Measurements from ENCODE around the gene SLC8A3.
A peak's percentile ranks its signal among the peaks of the same experiment; 100 is the strongest.
"Not testable (repeated sequence)": the region's sequence is repeated elsewhere in the genome, so short reads cannot be mapped to it uniquely, and the experiment has no call there.

The SLC8A3 gene, protein sequence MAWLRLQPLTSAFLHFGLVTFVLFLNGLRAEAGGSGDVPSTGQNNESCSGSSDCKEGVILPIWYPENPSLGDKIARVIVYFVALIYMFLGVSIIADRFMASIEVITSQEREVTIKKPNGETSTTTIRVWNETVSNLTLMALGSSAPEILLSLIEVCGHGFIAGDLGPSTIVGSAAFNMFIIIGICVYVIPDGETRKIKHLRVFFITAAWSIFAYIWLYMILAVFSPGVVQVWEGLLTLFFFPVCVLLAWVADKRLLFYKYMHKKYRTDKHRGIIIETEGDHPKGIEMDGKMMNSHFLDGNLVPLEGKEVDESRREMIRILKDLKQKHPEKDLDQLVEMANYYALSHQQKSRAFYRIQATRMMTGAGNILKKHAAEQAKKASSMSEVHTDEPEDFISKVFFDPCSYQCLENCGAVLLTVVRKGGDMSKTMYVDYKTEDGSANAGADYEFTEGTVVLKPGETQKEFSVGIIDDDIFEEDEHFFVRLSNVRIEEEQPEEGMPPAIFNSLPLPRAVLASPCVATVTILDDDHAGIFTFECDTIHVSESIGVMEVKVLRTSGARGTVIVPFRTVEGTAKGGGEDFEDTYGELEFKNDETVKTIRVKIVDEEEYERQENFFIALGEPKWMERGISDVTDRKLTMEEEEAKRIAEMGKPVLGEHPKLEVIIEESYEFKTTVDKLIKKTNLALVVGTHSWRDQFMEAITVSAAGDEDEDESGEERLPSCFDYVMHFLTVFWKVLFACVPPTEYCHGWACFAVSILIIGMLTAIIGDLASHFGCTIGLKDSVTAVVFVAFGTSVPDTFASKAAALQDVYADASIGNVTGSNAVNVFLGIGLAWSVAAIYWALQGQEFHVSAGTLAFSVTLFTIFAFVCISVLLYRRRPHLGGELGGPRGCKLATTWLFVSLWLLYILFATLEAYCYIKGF

DNA sequence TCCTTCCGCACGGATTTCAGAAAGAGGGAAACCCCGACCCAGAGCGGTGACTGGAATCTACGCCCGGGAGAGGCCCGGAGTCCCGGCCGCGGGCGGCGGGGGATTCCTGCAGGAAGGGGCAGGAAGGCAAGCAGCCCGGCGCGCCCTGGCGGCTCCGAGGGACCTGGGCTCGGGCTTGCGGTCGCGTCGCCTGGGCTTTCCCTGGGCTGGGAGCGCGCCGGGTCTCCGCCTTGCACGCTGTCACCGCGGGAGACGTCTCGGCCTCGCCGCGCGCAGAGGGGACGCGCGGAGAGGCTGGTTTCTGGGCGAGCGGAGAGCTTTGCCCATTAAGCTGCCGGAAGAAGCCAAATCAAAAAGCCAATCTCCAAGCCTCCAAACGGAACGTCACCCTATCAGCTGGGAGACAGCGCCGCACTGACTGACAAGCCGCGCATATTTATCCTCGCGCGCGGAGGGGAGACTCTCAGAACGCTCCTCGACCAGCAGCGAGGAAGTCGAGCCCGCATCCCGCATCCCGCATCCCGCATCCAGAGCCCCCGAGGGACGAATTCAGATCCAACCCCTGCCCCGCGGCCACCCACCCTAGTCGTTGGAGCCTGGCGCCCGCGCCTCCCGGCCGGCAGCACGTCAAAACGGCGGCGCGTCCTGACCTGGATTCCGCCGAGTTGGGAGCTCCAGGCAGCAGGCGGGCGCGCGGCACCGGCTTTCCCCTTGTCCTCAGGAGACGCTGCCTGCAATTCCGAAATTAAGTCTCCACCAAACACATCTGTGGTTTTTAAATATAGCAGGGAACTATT lies at the start of gene SLC8A3:
Gene SLC8A3, minus strand, starts transcription at position 293 of the 797 bp plus-strand sequence. CDS start 20,529 bp downstream, outside the sequence.
- DNase-seq: peak; percentile 24

DNA sequence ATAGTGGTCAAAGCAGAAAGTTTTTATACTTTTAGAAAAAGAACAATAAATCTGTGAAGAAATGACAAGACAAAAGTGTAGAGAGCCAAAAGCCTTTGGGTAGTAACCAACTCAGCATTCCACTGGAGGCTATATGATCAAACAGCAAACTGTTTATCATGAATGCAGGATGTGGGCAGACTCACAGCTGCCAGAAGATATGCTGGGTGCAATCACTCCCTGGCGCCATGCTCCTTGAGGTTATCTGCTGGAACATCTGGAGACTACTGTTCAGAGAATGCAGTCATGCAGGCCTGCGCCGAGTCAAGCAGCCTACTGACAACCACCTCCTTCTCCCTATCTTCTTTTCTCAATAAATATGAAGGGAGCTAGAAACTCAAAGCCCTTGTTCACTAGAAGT lies 49.0 kb upstream of the SLC8A3 start:
- no peak for DNase-seq

DNA sequence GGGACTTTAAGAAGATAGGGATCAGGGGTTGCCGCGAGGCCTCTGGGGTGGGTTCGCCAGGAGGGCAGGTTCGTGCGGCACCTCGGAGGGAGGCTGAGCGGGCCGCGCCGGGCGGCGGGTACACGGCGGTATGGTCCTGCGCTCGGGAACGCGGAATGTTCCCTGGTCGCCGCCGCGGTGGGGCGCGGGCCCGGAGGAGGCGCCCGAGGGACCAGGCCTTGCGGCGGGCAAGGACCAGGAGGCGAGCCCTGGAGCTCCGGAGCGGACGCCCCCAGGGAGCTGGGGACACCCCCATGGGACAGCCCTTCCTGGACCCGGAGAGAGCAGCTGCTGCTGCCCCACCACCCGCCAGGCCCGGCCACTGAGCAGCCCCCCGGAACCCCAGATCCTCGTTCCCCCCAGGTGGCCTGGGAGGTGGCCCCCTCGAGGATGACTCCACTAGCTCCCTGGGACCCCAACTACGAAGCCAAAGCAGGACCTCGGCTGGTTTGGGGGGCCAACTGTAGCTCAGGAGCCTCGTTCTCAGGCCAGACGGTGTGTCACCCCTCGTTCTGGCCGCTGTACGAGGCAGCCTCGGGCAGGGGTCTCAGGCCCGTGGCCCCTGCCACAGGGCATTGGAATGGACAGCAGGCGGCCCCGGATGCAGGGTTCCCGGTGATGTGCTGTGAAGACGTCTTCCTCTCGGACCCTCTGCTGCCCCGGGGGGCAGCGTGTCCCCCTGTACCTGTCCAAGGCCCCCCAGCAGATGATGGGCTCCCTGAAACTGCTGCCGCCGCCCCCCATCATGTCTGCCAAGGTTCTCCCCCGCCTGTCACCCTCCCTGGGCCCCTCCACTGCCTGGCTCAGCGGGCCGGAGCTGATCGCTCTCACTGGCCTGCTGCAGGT lies 45.6 kb upstream of the SLC8A3 start:
- no peak for DNase-seq

DNA sequence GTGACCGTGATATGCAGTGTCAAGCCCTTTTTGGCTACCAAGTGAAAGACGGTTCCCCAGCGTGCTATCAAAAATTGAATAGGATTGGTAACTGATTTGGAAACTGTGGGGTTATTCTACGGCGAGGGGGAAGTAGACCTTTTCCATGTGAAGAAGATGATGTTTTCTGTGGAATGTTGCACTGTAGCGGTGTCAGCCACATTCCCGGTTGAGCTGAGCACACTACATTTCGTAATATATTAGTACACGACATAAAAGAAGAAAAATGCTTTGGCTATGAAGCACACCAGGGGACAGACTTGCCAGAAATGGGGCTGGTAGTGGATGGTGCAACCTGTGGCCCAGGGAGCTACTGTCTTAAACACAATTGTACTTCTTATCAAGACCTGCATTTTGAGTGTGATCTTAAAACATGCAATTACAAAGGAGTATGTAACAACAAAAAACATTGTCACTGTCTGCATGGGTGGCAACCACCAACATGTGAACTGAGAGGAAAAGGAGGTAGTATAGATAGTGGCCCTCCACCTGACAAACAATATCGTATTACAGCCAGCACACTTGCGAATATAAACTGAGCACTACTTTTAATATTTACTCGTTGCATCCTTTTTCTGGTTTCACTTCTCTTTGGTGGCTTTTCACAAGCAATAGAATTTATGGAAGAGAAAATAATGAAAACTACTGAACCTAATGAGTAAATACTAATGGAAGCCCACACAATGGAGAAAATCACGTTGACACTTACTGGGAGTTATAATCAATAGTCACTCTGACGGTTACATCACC lies 43.2 kb upstream of the SLC8A3 start:
- not testable (repeated sequence) for DNase-seq

DNA sequence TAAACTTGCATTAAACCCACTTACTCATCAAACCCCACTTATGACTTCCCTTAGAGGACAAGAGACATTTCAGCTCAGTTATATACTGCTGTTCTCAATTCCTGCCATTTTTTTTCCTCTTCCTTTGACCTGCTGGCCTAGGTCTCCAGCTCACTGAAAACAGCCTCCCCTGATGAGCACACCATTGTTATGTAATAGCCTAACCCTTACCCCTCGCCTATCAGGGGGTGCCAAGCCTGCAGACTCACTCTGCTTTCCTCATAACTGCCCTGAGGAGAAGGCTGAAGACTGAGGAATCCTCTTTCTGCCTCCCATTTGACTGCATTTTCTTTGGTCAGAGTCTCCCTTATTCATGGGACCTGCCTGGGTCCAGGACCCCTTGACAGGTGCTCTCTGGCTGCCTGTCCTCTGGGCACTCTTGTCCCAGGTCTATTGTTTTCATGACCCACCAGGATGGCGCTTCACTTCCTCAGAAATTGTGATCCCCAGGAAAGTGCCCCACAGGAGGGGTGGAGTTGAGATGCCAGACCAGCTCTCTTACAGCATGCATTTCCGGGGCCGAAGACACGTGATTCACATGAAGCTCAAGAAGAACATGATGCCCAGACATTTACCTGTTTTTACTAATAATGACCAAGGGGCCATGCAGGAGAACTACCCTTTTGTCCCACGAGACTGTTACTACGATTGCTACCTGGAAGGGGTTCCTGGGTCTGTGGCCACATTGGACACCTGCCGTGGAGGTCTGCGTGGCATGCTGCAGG lies 41.3 kb upstream of the SLC8A3 start:
- DNase-seq: not testable (repeated sequence)

DNA sequence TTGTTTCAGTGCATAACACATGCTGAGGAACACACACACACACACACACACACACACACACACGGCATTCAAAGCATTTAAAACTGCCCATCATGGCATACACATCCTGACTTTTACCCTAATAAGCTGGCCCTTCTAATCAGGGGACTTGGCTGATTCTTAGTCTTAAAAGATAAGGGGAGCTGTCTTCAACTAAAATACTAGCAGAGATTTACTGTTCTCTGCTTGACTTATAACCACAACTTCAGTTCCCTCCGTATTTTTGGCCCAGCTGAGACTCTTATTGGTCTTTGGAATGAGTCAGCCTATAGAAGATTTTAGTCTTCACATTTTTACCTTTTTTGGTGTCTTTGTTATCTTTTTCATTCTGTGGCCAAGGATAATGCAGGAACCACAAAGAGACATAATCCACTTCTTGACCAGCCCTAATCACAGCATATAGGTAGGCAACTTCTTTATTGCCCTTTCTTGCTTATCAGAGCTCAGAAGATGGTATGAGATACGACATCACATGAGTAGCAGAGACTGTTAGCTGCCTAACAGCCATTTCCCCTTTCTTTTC lies 25.1 kb upstream of the SLC8A3 start:
- DNase-seq: no peak

DNA sequence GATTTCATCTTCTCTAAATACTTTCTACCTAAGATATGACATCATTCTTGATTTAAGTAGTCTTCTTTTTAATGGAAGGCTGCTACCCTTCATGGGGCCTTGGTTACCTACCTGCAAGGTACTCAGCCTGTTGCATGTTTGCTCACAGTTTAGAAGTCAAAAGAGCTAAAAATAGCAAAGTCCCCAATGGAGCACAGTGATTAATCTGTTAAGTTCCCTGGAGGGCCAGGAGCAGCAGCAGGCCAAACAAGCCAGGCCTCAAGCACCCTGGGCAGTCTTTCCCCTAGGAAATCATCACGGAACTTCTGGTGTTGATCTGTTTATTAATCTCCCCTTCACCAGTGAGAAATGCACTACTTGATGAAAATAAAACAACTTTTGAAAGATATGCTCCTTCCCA lies 24.0 kb upstream of the SLC8A3 start:
- DNase-seq: no peak

DNA sequence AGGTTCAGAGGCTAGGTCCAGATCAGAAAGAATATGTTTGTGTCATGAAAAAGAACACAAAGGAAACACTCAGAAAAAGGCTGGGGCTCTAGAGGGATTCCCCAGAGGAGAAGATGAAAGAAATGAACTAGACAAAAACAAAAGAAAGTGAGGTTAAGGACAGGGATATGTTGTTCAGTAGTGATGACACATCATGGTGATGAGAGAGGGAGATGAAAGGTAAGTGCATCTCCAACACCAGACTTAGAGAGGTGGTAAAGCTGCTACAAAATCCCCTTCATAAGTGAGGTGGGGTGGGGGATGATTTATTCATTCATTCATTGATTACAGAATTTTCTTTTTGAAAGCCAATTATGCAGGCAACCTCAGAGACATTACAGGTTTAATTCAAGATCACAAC lies 19.6 kb upstream of the SLC8A3 start:
- DNase-seq: no peak

DNA sequence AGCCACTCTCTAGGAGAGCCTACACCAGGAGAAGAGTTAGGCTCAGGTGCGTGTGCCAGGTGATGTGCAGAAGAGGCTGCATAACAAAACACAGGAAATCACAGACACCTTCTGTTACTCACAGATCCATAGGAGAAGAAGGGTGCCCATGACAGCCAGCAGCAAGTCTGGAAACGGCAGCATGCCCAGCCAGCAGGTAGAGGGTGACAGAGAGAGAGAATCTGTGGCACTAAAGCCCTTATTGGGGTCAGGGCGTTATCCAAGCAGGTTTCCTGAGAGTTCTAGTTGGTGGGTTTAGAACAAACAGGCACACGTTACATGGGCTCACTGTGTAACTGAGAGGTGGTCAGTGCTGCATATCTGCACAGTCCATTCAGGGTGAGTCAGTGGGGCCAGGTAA lies 14.9 kb upstream of the SLC8A3 start:
- DNase-seq: no peak

DNA sequence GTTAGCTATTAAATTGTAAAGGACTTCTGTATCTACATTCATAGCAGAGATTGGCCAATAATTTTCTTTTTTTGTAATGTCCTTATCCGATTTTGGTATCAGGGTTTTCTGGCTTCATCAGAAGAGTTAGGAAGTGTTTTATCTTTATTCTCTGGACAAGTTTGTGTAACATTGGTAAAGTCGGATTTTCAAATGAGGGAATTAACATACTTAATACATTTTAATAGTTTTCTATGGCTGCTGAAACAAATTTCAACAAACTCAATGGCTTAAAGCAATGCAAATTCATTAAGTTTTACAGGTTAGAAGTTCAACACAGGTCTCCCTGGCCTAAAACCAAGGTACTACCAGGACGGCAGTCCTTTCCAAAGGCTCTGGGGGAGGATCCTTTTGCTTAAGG lies 13.2 kb upstream of the SLC8A3 start:
- DNase-seq: no peak

DNA sequence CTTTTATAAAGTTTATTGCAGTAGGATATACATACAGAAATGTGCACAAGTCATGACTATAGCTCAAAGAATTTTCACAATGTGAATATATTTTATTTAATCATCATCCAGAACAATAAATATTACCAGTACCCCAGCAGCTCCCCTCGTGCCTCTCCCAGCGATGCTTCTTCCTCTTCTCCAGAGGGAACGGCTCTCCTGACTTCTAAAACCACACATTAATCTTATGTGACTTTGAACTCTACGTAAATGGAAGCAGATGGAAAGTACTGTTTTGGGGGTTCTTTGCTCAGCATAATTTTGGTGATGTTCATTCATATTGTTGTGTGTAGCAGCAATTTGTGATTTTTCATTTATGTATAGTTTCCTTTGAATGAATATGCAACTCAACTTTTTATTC lies 4.6 kb upstream of the SLC8A3 start:
- DNase-seq: no peak

DNA sequence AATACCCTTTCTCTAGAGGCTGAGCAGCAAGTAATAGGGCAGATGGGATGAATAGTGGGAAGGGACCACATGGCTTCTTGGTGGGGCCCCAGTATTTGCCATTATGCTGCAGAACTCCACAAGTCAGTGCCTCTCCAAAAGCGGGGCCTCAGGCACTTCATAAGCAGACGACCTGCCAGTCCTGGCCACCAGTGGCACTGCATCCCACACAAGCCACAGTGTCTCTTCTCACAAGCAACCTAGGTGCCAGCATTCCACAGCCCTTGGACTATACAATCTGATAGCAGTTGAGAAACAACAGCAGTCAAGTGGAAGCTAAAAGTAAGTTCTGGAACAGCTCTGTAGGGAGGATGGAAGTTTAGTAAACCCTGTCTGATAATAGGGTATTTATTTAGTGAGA lies 4.2 kb upstream of the SLC8A3 start:
- DNase-seq: no peak

DNA sequence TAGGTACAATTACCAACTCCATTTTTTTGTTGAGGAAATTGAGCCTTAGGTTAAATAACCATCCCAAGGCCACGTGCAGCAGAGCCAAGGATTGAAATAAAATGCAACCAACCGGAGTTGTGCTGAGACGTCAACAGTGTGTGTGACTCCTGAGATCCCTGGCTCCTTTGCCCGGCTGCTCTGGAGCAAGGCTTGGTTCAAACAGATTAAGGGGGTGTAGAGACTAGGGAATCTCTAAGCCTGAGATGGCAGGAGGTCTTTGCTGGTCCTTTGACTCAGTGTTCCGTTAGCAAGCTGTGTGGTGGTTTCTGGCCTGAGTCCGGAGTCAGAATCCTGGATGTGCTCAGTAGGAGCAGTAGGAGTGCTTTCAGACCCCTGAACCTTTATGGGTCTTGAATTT lies 1.4 kb upstream of the SLC8A3 start:
- DNase-seq: no peak

DNA sequence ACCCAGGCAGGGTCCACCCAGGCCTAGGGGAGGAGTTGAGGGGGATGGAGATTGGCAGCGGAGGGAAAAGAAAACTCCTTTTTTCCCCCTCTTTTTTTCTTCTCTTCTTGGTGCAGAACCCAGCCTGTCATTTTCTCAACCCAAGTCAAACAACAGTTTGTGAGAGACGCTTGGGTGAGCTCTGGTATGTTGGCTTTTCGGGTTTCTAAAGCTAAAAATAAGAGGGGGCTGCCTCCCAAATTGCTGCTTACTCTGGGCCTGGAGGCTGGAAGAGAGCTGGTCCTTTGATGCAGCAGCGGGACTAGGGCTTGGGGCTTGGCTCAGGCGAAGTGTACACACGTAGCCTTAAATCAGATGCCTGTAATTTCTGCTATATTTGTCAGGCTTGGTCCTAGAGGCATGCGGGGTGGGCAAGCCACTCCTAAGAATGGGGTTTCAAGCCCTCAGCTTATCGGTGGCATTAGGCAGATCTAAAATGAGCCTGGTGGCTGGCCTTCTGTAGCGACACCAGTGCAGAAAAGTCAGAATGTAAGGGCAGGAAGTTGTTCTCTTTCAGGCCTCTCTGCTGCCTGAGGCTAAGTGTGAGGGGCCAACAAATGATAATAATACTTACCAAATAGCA lies 816 bp upstream of the SLC8A3 start:
- DNase-seq: no peak

DNA sequence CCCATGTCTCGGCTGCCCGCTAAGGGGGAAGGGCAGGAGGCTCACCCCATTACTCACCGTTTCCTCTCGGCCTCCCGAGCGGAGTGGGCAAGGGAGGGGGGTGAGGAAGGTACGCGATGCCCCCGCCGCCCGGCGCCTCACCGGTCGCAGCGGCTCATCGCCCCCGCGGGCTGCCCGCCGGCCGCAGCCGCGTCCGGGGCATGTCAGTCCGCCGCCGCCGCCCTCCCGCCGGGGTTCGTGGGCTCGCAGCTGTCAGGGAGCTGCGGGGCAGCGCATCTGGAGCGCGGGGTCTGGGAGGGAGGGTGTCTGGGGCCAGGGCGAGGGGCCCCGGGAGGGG lies 461 bp downstream of the SLC8A3 start:
- no peak for DNase-seq

DNA sequence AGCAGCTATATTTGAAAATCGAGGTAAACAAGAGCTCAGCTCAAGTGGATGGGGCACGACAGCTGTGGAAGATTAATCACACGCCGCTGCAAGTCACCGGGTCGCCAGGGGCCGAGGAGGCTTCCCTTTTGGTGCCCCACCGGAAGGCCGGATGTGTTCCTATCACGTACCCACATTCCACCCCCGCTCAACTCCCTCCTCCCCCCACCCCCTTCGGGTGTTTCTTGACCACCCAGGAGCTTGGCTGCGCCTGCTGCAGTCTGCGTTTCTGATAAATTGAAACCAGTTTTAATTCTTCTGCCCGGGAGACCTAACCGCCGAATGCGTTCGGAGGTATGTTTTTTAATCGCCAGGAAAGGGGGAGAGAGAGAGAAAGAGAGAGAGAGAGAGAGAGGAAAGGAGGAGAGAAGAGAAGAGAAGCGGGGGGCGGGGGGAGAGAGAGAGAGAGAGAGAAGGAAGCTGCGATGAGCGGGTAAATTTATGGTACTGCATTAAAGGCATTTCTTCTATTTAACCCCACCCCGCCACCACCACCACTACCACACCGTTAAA lies 1.8 kb downstream of the SLC8A3 start:
- DNase-seq: no peak

DNA sequence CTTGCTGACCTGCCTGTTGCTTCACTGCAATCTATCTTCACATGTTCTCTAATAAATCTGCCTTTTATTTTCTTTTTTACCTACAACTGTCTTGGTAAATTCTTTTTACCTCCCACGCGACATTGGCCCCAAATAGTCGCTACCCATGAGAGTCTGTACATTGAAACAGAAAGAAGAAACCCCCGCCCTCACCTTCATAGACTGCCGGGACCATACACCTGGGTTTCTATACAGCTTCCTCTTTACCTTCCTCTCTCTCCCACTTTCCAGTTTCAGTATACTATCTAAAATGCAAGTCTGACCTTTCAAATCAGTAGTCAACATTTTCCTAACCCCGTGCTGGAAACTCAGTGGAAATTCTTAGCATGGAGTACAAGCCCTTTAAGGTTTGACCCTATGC lies 4.8 kb downstream of the SLC8A3 start:
- no peak for DNase-seq

DNA sequence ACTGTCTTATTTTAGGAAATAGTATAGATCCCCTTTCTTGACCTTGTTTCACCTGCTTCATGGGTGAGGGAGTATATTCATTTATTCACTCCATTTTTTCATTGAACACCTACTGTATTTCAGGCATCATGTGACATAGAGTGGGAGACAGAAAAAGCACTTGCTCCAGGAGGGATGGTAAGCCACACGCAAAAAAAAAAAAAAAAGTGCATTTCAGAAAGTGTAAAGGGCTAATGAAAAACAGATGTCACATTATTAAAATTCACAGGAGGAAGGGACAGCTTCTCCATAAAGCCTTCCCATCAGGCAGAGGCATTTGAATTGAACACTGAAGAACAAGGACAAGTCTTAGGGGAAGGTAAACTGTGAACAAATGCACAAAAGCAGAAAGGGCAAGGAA lies 7.5 kb downstream of the SLC8A3 start:
- no peak for DNase-seq

DNA sequence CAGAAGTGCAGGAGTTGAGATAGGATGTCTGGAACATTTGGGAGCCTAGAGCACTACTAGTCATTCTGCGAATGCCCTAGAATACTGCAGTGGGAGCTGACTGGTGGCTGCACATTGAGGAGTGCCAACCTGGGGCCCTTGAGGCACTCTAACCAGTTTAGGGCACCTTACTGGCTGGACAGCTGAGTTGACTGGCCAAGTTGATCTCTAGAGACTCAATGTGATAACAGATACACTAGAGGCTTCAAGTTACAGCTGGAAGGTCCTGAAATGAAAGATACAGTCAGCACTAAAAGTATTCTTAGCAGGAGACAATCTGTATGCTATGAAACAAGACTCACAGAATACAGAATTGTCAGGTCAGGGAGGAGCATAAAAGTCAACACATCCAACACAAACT lies 8.0 kb downstream of the SLC8A3 start:
- no peak for DNase-seq

Data from NCI-H187 treated with DMSO at 0.1 percent for 48 hours (cell line).